Fibroblast of villous mesenchyme (primary cell): ENCODE data around the gene EPHB6. TPM values are rescaled to one million over a fixed set of nuclear protein-coding genes. Genes with fewer than 3 reads are reported as not detected.
A peak's percentile ranks its signal among the peaks of the same experiment; 100 is the strongest.

Experiments used
- DNase-seq: peaks from one replicate; pipeline ENCODE4 v3.0.0-alpha.2; 2010; ENCODE audit warnings: low read depth
- H3K4me3 ChIP-seq: 2 replicates; pipeline ENCODE4 v1.5.1; 2011; ENCODE audit warnings: low read depth, mild to moderate bottlenecking, low read length
- total RNA-seq: library from RNA; depleted of rRNA; stranded (reverse); fragments of >200 nt; gene quantifications from 2 replicates; pipeline ENCODE4 v1.2.3, GENCODE V29; 2012
- TF ChIP-seq, protein P1 (sequence below): IDR thresholded peaks from 2 replicates; pipeline ENCODE4 v1.5.1; 2012; ENCODE audit warnings: low read depth, mild to moderate bottlenecking, low read length; ENCODE audit not compliant: insufficient read depth

The EPHB6 gene
- total RNA-seq, 1 donor: 0.43 TPM

DNA sequence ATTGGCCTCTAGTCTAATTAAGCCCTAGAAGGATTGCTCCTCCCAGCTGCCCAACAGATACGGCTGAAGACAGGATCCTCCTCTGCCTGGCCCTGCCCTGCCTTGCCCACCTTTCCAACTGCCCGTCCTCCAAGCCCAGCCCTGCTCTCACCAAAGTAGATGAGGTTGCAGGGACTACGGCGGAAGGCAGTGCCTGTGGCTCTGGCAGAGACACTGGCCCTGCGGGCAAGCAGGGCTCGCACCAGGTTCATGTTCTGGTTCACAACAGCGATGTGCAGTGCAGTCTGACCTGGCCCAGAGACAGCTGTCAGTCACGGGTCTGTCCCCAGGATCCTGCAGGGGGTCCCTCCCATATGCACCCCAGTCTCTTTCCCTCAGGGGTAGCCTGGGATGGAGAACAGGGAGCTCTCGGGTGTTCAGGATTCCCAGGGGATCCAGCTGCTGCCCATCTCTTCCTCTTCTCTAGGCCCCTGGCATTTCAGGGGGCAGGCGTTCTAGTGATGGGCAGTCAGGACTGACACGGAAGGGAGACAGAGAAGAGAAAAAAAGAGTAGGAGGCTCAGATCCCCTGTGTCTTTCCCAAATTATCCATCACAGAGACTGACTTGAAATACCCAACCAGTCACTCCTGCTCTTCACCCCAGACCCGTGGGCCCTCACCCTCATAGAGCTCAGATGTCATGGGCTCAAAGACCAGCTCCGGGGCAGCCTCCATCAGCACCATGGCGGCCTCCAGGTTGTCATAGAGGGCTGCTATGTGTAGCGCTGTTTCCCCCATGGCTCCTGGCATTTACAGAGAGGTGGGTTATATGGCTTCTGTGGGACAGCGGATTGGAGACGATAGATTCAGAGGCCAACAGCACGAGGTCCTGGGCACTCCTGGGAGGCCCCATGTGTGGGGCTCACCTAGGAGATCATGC, 22.4 kb downstream of the EPHB6 start:
- no peak for DNase-seq
- no peak overlapping the region for H3K4me3 ChIP-seq
- TF ChIP-seq, protein P1, sequence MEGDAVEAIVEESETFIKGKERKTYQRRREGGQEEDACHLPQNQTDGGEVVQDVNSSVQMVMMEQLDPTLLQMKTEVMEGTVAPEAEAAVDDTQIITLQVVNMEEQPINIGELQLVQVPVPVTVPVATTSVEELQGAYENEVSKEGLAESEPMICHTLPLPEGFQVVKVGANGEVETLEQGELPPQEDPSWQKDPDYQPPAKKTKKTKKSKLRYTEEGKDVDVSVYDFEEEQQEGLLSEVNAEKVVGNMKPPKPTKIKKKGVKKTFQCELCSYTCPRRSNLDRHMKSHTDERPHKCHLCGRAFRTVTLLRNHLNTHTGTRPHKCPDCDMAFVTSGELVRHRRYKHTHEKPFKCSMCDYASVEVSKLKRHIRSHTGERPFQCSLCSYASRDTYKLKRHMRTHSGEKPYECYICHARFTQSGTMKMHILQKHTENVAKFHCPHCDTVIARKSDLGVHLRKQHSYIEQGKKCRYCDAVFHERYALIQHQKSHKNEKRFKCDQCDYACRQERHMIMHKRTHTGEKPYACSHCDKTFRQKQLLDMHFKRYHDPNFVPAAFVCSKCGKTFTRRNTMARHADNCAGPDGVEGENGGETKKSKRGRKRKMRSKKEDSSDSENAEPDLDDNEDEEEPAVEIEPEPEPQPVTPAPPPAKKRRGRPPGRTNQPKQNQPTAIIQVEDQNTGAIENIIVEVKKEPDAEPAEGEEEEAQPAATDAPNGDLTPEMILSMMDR: no peak

DNA sequence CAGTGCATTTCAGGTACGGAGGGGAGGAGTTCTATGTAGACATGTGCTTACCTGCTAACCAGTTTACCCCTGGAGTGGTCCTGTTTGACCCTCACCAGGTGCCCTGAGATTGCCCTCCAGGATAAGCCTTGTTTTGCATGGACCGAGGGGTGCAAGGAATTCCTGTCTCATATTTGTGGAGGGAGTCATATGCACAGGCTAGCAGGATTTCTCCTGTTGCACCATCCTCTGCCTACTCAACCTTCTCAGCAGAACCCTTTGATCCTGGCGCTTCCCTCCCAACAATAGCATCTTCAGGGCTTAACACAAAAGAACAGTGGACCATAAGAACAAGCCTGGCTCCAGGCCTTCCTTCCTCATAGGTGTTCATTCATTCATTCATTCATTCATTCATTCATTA, 23.4 kb downstream of the EPHB6 start:
- TF ChIP-seq, protein P1: no peak
- H3K4me3 ChIP-seq: no peak overlapping the region
- DNase-seq: no peak

DNA sequence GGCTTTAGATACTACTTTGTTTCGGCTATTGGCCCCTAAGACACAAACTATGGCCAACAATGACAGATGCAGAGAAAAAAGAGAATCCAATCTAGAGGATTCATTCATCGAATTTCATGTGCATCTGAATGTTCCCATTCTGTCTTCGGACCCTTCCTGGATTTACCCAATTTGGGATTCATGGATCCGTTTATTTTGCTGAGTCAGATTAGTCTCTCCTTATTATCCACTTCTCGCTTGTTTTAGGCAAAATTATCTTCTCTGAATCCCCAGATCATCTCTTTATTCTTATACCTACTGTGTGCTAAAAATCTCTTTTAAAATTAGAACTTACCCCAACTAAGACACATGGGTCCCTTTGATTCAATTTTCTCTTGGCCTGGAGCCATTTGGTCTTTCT, 24.2 kb downstream of the EPHB6 start:
- DNase-seq: no peak
- TF ChIP-seq, protein P1: no peak
- H3K4me3 ChIP-seq: no peak overlapping the region

DNA sequence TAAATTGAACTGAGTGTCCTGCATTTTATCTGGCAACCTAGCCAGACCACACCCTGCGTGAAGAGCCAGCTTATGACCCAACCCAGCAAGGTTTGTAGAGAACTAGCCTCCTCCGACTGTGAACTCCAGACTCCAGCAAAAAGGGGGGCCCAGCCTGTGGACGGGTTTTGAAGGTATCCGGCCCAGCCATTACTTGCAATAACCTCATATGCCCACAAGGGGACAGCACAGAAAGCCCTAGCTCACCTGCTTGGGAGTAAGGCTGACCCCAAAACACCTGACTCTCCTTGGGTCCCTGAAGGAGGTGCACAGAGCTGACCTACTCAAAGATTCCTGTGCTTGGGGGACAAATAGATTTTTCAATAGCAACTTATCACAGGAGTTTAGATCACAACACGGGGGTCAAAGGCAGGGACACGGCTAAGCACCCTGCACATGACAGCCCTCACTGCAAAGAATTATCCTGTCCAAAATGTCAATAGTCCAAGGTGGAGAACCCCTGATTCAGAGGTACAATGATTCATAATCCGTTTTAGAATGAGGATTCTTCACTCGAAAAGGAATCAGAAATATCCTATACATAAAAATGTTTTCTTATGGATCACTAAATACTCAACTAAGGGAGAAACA, 26.1 kb downstream of the EPHB6 start:
- H3K4me3 ChIP-seq: no peak overlapping the region
- TF ChIP-seq, protein P1: peak; percentile 94
- peak; percentile 41 for DNase-seq

DNA sequence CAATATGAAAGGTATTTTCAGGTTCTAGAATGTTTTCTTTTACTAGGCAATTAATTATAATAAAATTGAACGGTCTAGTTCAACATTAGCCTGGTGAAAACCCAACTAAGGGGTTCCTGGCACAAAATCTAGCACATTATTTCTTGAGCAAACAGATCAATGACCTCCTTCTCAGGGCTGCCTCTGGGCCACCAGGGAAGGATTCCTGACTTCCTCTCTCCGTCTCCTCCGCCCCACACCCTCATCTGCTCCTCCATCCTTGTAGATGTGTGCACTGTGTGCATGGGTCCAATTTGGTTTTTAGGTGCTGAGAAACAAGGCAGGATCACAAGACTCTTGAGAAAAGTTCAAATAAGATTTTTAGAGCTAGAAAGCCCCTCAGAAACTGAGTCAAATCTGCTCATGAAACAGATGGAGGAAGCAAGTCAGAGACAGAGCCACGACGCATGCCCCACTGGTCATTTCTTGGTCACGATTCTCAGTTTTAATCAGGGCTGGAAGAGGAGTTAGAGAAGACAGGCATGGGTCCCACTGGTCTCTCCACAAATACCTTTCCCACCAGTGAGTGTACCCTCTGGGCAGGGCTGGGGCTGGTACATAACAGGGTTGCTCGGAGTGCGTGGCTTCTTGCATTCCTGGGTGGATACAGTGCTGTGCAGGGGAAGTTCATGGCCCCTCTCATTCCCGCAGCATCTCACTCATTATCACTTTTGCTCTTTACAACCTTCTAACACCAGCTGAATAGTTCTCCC, 26.9 kb downstream of the EPHB6 start:
- TF ChIP-seq, protein P1: no peak
- DNase-seq: no peak
- H3K4me3 ChIP-seq: no peak overlapping the region

DNA sequence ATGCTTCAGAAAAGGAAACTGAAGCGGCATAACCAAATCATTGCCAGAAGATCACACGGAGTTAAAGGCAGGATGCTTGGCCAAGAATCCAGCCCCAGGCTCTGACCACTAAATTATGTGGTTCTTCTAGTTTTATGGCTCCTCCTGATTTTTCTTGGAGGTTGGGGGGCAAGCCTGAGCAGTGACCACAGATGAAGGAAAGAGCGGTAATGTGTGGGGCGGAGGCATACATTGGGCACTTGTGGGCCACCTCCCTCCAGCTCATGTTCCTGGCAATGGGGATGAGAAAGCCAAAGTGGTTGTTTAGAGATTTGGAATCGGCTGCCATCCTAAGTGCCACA, 27.4 kb downstream of the EPHB6 start:
- no peak overlapping the region for H3K4me3 ChIP-seq
- TF ChIP-seq, protein P1: no peak
- DNase-seq: no peak
